CD4-positive, alpha-beta T cell treated with Interleukin-6 for 4 hours (primary cell): ENCODE data around the gene REXO2.

Experiments
- DNase-seq: peaks from one replicate; pipeline ENCODE4 v3.0.0-alpha.2; 2020; ENCODE audit warnings: mixed read lengths

Gene REXO2

DNA sequence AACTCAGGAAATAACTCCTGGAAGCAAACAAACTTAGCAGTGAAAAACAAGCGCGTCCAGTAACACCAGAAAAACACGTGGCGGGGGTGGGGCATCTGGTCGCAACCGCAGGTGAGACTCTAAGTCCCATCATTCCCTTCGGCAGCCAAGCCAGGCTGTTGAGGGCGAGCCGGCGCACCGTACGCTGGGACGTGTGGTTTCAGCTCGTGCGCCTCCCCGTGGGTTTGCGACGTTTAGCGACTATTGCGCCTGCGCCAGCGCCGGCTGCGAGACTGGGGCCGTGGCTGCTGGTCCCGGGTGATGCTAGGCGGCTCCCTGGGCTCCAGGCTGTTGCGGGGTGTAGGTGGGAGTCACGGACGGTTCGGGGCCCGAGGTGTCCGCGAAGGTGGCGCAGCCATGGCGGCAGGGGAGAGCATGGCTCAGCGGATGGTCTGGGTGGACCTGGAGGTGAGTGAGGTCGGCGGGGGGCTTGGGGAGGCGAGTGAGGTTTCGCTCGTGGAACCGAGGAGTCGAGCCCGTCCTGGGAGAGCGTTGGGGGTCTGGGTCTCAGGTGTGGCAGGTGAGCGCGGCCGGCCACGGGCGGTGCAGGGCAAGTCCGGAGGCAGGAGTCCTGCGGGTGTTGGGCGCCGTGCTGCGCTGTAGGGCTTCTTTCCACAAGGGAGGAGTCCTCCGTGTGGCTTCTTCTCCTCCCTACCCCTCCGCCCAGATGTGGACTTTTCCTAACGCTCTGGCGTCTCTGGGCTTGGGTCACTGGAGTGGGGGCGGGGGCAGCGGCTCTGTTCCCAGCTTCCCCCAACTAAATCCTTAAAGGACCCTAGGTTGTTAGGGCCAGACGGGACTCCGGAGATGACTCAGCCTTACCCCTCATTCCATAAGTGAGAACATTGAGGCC is at the start of gene REXO2:
TSS of gene REXO2 (plus strand) at position 239 of the 892 bp plus-strand sequence. CDS start at position 301, 62 bp downstream.
- peak; percentile 96 for DNase-seq

DNA sequence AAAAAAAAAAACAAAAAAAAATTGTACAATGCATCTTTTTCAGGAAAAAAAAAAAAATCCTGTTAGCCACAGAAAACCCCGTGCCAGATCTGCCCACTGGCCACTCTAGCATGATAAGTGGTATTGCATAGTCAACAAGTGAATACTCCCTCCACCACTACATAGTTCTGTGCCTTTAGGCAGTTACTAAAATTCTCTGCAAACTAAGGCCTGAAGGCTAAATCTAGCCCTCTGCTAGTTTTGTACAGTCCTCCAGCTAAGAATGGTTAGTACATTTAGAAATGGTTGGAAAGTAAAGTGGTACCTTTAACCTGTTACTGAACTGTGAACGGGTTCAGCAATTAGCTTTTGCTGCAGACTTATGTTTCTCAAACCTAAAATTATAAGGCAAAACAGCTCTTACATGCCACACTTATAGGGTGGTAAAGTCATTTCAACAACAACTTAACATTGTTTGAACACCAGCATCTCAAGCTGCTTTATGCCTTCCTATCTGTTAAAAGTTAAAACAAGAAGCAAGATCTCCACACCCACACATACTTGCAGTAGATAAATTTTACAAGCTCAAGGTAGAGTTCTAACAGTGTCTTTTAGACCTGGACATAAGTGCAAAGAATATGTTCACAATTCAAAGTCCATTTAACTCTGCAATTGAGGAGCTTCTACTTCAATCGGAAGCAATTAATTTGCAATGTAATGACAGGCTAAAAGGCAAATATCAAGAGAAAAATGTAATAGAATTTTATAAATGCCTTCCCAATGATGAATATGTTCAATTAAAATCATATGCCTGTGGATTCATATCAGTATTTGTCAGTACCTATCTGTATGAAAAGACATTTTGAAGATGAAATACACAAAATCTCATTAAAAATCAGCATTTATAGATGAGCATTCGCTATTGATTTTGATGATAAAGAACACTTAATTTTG is 46.3 kb upstream of the REXO2 start:
- no peak for DNase-seq

DNA sequence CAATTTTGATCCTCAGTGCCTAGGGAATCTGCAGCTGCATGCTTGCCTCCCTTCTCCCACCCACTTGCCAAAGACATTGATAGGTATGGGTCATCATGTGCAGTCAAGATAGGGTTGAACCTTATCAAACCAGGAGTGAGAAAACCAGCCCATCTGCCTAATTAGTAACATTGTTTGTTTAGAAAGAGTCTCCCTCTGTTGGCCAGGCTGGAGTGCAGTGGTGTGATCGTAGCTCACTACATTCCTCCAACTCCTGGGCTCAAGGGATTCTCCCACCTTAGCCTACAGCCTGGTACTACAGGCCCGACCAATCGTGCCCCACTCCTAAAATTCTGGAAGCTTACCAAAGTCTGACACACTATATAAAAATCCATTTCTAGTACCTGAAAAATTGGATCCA is 43.5 kb upstream of the REXO2 start:
- DNase-seq, result no peak

GRCh38 chr11:114396916-114397315 is 42.4 kb upstream of the REXO2 start:
- DNase-seq, result no peak

DNA sequence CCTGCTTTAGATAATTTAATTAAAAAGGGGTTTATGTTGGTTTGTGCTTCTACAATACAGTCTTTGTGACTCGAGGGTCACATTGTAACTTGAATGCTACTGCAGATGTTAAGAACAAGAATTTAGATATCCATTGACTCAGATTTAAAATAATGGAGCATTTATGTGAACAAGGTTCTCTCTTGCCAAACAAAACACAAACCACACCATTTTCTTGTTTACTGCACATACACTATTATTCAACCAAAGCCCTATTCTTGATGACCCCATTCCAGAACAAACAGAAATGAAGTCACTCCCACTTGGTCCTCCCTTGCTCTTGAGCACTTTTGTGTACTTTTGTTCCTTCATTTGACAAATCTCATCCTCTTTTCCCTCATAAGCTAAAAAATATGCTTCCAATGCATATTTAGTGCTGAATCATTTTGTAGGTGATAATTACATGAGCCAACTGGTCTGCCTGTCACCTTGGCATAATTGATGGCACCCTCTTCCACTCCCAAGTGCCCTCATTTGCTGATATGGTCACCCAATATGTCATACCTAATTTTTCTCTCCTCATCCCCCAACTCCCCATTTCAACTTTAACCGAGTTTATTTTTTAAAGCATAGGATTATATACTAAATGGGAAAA is 41.8 kb upstream of the REXO2 start:
- no peak for DNase-seq

DNA sequence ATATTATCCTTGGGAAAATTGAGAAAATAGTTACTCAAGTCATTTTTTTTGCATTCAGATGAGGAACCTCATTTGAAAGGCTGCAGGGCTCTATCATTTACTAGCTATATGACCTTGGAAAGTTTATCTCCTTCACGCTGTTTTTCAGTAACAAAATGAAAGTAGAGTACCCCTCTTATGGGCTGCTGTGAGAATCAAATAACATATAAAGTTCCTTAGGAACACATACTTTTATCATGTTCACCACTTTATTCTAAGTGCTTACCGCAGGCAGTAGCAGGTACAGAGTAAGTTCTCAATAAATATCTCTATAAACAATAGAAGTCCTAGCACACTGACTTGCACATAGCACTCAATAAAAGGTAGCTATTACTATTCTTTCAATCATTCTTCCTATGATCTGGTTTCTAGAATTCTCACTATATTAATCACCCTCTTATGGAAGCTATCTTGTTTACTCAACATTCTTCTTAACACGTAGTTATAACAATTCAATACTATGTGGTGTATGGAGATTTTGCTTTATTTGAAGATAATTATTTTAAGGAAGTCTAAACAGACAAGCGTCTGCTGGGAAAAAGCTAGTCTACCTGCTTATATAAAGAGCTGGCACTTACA is 40.9 kb upstream of the REXO2 start:
- no peak for DNase-seq

DNA sequence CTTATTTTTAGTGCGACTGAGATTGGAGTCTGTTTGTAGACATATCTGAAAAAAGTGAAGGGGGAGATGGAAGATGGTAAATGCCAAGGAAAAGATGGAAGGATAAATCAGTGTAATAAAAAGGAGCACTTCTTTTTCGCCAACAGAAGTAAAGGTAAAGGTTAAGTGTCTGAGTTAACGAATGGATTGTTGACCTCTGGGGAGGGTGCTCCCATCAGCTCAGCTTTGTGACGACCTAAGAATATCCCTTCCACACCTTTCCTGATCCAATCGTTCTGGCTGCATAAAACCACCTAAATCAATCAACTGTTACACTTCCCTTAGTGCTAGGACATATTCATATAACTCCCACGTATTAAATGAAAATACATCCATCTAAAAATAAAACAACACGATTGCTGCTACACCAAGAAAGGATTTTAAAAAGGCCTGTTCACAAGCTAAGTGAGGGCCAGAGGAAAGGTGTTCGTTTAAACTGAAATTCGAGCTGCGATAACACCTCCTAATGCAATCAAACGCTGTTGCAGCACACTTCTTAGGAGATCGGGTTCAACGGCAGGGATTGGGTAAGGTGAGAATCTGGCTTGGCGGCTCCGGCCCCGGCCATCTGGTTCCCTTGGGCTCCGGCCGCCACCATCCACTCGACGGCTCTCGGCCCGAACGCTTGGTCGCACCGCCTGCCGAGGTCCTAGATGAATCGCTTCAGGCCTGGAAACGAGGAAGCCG is 39.6 kb upstream of the REXO2 start:
- DNase-seq, result no peak

- peak; percentile 99 for DNase-seq
These were observed 38.9 kb upstream of the REXO2 start, which contains the start of the genes C11orf71 and RBM7 for GRCh38 chr11:114400216-114400914. TSS of gene C11orf71 (minus strand) at chr11:114400511. CDS start at chr11:114400331, 180 bp downstream. TSS of gene RBM7 (plus strand) at chr11:114400666. CDS start at chr11:114400672, 6 bp downstream.

DNA sequence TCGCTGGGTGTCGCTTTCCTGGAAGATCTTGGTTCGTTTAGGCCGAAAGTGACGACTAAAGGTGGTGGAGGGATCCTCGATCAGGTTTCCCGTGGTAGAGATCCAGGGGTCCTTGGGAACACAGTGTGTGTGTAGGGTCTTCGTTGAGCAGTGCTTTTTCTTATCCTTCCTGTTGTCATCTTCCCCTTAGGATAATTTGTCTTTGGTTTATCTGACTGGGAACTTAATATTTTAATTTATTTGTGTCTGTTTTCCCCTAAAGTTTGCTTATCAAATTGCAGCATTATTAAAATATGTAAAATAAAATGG is 38.4 kb upstream of the REXO2 start:
- no peak for DNase-seq

DNA sequence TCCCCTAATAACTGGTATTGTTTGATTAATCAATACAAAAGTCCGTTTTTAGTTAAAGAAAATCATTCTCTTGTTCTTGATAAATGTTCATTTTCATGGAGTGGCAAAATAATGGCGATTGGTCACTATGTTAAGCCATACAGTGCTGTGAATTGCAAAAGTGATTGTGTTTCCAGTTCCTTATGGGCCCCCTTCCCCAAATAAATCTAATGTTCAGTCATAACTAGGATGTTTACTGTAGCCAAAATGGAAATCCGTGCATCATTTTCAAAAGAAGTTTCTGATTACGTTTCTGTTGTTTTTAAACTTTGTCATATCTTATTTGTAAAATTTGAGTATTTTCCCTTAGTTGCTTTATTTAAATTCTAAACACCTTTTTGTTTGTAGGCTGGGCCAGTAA is 38.0 kb upstream of the REXO2 start:
- DNase-seq, result no peak

DNA sequence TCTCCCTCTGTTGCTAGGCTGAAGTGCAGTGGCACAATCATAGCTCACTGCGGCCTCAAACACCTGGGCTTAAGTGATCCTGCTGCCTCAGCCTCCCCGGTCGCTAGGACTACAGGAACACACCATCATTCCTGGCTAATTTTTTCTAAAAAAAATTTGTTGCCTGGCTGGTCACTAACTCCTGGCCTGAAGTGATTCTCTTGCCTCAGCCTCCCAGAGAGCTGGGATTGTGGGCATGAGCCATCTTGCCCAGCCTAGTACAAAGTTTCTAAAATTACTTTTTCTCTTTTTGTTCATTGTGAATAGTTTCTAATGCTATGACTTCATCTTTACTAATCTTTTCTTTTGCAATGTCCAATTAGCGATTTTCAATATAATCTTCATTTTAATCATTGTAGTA is 26.3 kb upstream of the REXO2 start:
- no peak for DNase-seq

- no peak for DNase-seq
These were observed 25.3 kb upstream of the REXO2 start for GRCh38 chr11:114413958-114414357.

DNA sequence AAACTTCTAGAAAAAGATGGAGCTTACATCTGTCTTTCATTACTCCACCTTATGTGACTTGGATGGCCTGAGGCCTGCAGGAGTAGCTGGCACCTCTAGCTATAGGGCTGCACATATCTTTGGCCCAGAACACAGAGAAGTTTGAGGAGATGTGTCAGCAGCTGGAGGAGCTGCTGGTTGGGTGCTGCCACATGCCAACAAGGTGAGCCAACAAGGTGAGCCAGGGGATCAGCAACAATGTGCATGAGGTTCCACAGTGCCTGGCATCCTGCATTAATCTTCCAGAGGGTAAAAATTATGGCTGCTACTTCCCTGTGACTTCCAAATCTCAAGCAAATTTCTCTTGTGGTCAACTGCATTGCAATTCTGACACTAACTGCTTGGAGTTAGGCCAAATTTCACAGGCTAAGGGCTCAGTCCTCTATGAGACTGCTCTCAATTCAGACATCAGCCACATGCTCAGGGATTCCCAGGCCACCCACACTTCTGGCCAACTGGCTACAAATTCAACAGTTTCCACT is 22.8 kb upstream of the REXO2 start:
- DNase-seq, result no peak

DNA sequence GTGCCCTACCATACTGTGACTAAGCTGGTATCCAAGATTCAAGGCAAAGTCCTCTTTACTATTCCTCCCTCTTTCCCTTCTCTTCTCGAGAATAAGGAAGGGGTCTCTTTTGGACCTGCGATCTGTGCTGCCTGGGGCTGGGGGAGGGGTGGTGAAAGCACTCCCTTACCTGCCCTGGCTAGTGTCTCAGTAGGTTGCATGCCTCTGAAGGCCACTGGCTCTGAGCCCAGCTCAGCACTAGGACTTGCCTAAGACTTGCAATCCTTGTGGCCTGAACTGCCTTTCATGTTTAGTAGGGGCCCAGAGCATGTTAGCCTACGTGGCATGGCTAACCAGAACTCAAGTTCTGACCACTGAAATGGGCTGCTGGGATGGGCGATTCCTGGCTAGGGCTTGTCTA is 13.0 kb upstream of the REXO2 start:
- DNase-seq, result no peak

GRCh38 chr11:114430290-114430689 is 9.0 kb upstream of the REXO2 start:
- DNase-seq, result no peak

- no peak for DNase-seq
These were observed 6.4 kb upstream of the REXO2 start for GRCh38 chr11:114432893-114433292.

DNA sequence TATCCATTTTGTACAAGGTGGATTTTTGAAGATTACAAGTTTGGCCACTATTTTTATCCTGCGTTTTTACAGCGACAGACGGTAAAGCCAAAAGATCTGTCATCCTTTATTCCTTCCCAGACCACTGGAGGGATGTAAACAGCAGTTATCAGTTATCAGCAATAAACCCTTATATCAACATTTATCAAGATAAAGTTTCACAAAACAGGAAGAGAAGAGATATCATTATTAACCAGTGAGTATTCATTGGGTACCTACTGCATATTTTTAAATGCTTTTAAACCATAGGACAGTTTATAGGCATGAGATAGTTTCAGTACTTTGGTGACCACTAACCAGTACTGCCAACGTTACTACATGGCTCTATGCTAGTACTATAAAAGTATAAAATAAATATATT is 5.9 kb upstream of the REXO2 start:
- DNase-seq, result no peak

GRCh38 chr11:114438303-114438702 is 964 bp upstream of the REXO2 start:
- no peak for DNase-seq

DNA sequence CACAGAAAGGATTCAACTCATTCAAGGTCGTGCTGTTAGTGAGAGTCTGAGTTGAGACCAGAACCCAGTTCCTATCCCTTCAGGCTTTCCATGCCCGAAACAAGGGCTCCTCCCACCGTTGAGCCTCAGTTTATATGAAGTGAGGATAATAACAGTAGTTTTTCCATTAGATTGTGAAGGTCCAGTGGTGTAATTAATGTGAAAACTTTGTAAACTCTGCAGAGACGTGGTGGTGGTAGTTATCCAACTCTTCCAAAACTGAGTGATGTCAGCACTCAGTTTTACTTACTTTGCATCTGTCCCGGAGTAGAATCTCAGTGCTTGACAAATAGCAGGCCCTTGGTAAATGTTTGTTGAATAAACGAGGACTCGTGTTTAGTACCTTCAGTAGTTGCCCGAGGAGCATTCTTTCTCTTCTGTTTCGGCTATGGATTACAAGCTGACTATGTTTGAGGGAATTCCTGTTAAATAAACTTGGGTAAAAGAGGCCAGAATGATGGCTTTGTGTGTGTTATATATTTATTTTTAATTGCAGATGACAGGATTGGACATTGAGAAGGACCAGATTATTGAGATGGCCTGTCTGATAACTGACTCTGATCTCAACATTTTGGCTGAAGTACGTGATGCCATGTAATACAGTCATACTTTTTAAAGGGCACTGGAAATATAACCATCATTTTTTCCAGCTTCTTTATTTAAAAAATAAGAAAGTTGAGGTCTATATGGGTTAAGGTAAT is 1.0 kb downstream of the REXO2 start:
- DNase-seq, result no peak
